ENCODE measurements around the gene RPL4.
"Not testable (repeated sequence)": the region's sequence is repeated elsewhere in the genome, so short reads cannot be mapped to it uniquely, and the experiment has no call there.

DNA sequence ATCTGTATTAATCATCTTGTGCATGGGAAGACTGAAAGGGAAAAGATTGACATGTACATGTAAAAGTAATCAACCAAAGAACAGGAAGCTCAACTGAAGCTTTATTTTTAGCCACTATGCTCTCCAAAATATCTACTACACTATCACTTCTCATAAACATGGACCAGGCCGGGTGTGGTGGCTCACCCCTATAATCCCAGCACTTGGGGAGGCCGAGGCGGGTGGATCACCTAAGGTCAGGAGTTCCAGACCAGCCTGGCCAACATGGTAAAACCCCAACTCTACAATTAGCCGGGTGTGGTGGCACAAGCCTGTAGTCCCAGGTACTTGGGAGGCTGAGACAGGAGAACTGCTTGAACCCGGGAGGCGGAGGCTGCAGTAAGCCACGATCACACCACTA lies 4.3 kb downstream of the RPL4 start:
- TF ChIP-seq, protein P1, sequence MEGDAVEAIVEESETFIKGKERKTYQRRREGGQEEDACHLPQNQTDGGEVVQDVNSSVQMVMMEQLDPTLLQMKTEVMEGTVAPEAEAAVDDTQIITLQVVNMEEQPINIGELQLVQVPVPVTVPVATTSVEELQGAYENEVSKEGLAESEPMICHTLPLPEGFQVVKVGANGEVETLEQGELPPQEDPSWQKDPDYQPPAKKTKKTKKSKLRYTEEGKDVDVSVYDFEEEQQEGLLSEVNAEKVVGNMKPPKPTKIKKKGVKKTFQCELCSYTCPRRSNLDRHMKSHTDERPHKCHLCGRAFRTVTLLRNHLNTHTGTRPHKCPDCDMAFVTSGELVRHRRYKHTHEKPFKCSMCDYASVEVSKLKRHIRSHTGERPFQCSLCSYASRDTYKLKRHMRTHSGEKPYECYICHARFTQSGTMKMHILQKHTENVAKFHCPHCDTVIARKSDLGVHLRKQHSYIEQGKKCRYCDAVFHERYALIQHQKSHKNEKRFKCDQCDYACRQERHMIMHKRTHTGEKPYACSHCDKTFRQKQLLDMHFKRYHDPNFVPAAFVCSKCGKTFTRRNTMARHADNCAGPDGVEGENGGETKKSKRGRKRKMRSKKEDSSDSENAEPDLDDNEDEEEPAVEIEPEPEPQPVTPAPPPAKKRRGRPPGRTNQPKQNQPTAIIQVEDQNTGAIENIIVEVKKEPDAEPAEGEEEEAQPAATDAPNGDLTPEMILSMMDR (conservative IDR thresholded peaks at IDR 0.05) = not testable (repeated sequence)
- TF ChIP-seq EZH2 (IDR thresholded peaks at IDR 0.05; ENCODE audit: low read depth) = not testable (repeated sequence)
